Measurements from ENCODE around the gene USP10. TPM values are rescaled to one million over a fixed set of nuclear protein-coding genes. Genes with fewer than 3 reads are reported as not detected.
A peak's percentile ranks its signal among the peaks of the same experiment; 100 is the strongest.

The USP10 gene
- polyA plus RNA-seq (ENCODE audit: insufficient read length) = 53.1 TPM

- DNase-seq (ENCODE audit: low read depth) = peak; percentile 66
These were observed at the start of gene USP10 for GRCh38 chr16:84699712-84700445. Gene USP10, plus strand, starts transcription at chr16:84700000. Its CDS starts 91 bp downstream, at chr16:84700091.

GRCh38 chr16:84650062-84650991, 49.5 kb upstream of the USP10 start:
- no peak for DNase-seq (ENCODE audit: low read depth)

- DNase-seq (ENCODE audit: low read depth) = no peak
These were observed 47.2 kb upstream of the USP10 start for GRCh38 chr16:84652566-84652965.

- DNase-seq (ENCODE audit: low read depth) = no peak
These were observed 45.6 kb upstream of the USP10 start for GRCh38 chr16:84654238-84654637.

- DNase-seq (ENCODE audit: low read depth) = no peak
These were observed 44.8 kb upstream of the USP10 start for GRCh38 chr16:84654998-84655397.

- DNase-seq (ENCODE audit: low read depth) = no peak
These were observed 43.2 kb upstream of the USP10 start for GRCh38 chr16:84656649-84657048.

- no peak for DNase-seq (ENCODE audit: low read depth)
These were observed 42.5 kb upstream of the USP10 start for GRCh38 chr16:84657229-84657837.

- no peak for DNase-seq (ENCODE audit: low read depth)
These were observed 41.1 kb upstream of the USP10 start for GRCh38 chr16:84658690-84659089.

- DNase-seq (ENCODE audit: low read depth) = no peak
These were observed 40.0 kb upstream of the USP10 start for GRCh38 chr16:84659656-84660300.

- no peak for DNase-seq (ENCODE audit: low read depth)
These were observed 38.8 kb upstream of the USP10 start for GRCh38 chr16:84660973-84661372.

- DNase-seq (ENCODE audit: low read depth) = no peak
These were observed 38.3 kb upstream of the USP10 start for GRCh38 chr16:84661418-84662060.

GRCh38 chr16:84662471-84662870, 37.3 kb upstream of the USP10 start:
- DNase-seq (ENCODE audit: low read depth) = no peak

- DNase-seq (ENCODE audit: low read depth) = no peak
These were observed 36.2 kb upstream of the USP10 start for GRCh38 chr16:84663433-84664101.

- DNase-seq (ENCODE audit: low read depth) = no peak
These were observed 34.4 kb upstream of the USP10 start for GRCh38 chr16:84665359-84665758.

- no peak for DNase-seq (ENCODE audit: low read depth)
These were observed 34.0 kb upstream of the USP10 start for GRCh38 chr16:84665843-84666242.

- no peak for DNase-seq (ENCODE audit: low read depth)
These were observed 32.0 kb upstream of the USP10 start for GRCh38 chr16:84667600-84668309.

- DNase-seq (ENCODE audit: low read depth) = no peak
These were observed 29.7 kb upstream of the USP10 start for GRCh38 chr16:84670063-84670462.

- DNase-seq (ENCODE audit: low read depth) = no peak
These were observed 27.3 kb upstream of the USP10 start for GRCh38 chr16:84672276-84673202.

- DNase-seq (ENCODE audit: low read depth) = no peak
These were observed 26.6 kb upstream of the USP10 start for GRCh38 chr16:84673203-84673535.

All from forelimb muscle (tissue), 1 donor.